OCI-LY1 (cell line): ENCODE measurements around the gene SH3BP4.

Experiments
- EZH2 ChIP-seq: fragments of 200-600 bp; sonication (generic), shearing (Covaris generic); IDR thresholded peaks from 2 replicates; pipeline ENCODE4 v1.8.0; 2017; ENCODE audit warnings: borderline replicate concordance, mixed run types, mild to moderate bottlenecking, antibody characterized with exemption, low read length, moderate library complexity, mixed read lengths
- TF ChIP-seq, protein P1 (sequence below): fragments of 200-600 bp; sonication (generic), shearing (Covaris generic); IDR thresholded peaks from 2 replicates; pipeline ENCODE4 v1.5.1; 2017; ENCODE audit warnings: mild to moderate bottlenecking, antibody characterized with exemption, low read length, moderate library complexity, mixed read lengths

GRCh38 chr2:235061656-235062055 is 109.8 kb downstream of the SH3BP4 start:
- TF ChIP-seq, protein P1, sequence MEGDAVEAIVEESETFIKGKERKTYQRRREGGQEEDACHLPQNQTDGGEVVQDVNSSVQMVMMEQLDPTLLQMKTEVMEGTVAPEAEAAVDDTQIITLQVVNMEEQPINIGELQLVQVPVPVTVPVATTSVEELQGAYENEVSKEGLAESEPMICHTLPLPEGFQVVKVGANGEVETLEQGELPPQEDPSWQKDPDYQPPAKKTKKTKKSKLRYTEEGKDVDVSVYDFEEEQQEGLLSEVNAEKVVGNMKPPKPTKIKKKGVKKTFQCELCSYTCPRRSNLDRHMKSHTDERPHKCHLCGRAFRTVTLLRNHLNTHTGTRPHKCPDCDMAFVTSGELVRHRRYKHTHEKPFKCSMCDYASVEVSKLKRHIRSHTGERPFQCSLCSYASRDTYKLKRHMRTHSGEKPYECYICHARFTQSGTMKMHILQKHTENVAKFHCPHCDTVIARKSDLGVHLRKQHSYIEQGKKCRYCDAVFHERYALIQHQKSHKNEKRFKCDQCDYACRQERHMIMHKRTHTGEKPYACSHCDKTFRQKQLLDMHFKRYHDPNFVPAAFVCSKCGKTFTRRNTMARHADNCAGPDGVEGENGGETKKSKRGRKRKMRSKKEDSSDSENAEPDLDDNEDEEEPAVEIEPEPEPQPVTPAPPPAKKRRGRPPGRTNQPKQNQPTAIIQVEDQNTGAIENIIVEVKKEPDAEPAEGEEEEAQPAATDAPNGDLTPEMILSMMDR, result no peak
- TF ChIP-seq EZH2, result no peak
